ENCODE data around the gene KIAA0232.
"Not testable (repeated sequence)": the region's sequence is repeated elsewhere in the genome, so short reads cannot be mapped to it uniquely, and the experiment has no call there.

Gene KIAA0232

GRCh38 chr4:6812766-6813165 is 30.2 kb downstream of the KIAA0232 start:
- no peak overlapping the region for H3K4me3 ChIP-seq (ENCODE audit: low read length)
- no peaks in the 10 kb centered on the region for H3K27me3 ChIP-seq (ENCODE audit: insufficient read depth, low read length)
- H3K36me3 ChIP-seq (ENCODE audit: insufficient read depth, low read length): peaks cover 18% of the 10 kb centered on the region
- no peak overlapping the region for H2AFZ ChIP-seq (ENCODE audit: low read depth, low read length)
- no peaks in the 10 kb centered on the region for H3K4me1 ChIP-seq (ENCODE audit: insufficient read depth, low read length)
- H3K9me3 ChIP-seq (ENCODE audit: low read length): peaks cover 17% of the 10 kb centered on the region

- Histone ChIP-seq H2AFZ (ENCODE audit: low read depth, low read length) (no peak overlapping the region), H3K27me3 (ENCODE audit: insufficient read depth, low read length) (no peaks in the 10 kb centered on the region), H3K4me1 (ENCODE audit: insufficient read depth, low read length) (no peaks in the 10 kb centered on the region)
Observed at GRCh38 chr4:6813725-6814124, 31.2 kb downstream of the KIAA0232 start.

DNA sequence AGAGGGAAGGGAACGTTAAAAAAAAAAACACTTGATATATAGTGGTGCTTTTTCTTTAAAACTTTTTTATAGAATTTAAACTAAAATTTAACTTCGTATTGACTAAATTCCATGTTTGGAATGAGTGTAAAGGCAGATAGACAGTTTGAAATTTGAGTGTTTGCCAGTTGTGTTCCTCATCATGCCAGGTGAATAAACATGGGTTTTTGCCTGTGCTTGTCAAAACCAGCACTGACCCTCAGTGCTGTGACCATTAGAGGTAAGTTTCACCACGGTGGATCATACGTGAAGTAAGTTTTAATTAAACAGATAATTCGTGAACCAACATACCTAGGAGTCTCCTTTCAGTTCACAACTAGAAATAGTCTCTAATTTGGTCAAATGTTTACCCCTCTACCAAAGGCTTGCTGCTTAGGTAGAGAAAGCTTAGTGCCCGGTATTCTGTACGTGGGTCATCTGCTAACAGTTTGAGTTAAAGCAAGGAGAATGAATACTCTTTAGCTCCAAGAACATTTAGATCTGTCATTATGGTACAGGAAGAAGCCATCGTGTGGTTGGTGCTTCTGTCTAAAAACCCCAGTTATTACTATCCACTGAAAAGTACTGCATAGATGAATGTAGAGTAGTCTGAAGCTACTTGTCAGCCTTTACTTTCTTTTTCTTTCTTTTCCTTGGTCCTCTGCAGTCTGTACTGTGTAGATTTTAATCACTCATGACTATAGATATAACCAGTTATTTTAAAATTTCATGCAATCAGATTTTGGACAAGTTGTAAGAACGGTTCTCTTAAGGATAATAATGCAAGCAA is 32.7 kb downstream of the KIAA0232 start:
- no peaks in the 10 kb centered on the region for H3K4me1 ChIP-seq (ENCODE audit: insufficient read depth, low read length)
- peaks cover 19% of the 10 kb centered on the region for H3K36me3 ChIP-seq (ENCODE audit: insufficient read depth, low read length)
- no peaks in the 10 kb centered on the region for H3K27me3 ChIP-seq (ENCODE audit: insufficient read depth, low read length)
- H3K4me3 ChIP-seq (ENCODE audit: low read length): no peak overlapping the region
- peaks cover 26% of the 10 kb centered on the region for H3K9me3 ChIP-seq (ENCODE audit: low read length)
- no peak overlapping the region for H2AFZ ChIP-seq (ENCODE audit: low read depth, low read length)

More at GRCh38 chr4:6813725-6814124, 31.2 kb downstream of the KIAA0232 start:
- peaks cover 20% of the 10 kb centered on the region for H3K9me3 ChIP-seq (ENCODE audit: low read length)
- H3K36me3 ChIP-seq (ENCODE audit: insufficient read depth, low read length): peaks cover 21% of the 10 kb centered on the region
- no peak overlapping the region for H3K4me3 ChIP-seq (ENCODE audit: low read length)

- Histone ChIP-seq H3K27me3 (ENCODE audit: insufficient read depth, low read length) (no peaks in the 10 kb centered on the region), H3K4me3 (ENCODE audit: low read length) (no peak overlapping the region), H2AFZ (ENCODE audit: low read depth, low read length) (no peak overlapping the region), H3K36me3 (ENCODE audit: insufficient read depth, low read length) (peaks cover 14% of the 10 kb centered on the region), H3K4me1 (ENCODE audit: insufficient read depth, low read length) (no peaks in the 10 kb centered on the region), H3K9me3 (ENCODE audit: low read length) (peaks cover 24% of the 10 kb centered on the region)
Observed at GRCh38 chr4:6819295-6819694, 36.8 kb downstream of the KIAA0232 start.

DNA sequence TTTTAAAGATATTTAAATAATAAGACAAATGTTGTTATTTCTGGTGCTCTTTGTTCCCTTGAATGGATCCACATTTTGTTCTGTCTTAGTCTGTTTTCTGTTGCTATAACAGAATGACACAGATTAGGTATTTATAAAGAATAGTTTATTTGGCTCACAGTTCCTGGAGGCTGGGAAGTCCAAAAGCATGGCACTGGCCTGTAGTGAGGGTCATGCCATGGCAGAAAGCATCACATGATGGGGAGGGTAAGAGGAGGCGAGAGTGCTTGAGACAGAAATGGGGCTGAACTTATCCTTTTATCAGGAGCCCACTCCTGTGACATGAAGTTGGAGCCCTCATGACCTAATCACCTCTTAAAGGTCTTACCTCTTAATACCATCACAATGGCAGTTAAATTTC is 38.2 kb downstream of the KIAA0232 start:
- H3K27me3 ChIP-seq (ENCODE audit: insufficient read depth, low read length): no peaks in the 10 kb centered on the region
- H2AFZ ChIP-seq (ENCODE audit: low read depth, low read length): no peak overlapping the region
- H3K9me3 ChIP-seq (ENCODE audit: low read length): peaks cover 22% of the 10 kb centered on the region
- H3K36me3 ChIP-seq (ENCODE audit: insufficient read depth, low read length): peaks cover 21% of the 10 kb centered on the region
- H3K4me1 ChIP-seq (ENCODE audit: insufficient read depth, low read length): no peaks in the 10 kb centered on the region
- H3K4me3 ChIP-seq (ENCODE audit: low read length): no peak overlapping the region

DNA sequence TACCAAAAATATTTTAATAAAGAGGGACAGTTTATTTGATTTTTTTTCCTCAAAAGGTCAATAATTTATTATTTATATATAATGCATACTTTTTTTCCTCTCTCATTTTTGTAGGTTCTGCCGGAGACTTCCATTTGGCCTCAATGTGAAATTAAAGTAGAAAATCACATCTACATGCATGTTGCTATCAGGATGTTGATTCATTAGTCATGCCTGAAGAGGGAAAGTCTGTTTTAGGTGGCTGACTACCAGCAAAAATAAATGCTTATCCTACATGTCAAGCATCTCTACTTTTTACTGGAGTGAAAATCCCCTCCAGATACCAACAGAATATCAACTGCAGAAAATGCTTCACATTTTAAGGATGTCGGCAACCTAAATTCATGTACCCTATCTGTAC is 41.5 kb downstream of the KIAA0232 start:
- Histone ChIP-seq H3K4me3 (ENCODE audit: low read length) (no peak overlapping the region), H3K4me1 (ENCODE audit: insufficient read depth, low read length) (no peaks in the 10 kb centered on the region), H3K27me3 (ENCODE audit: insufficient read depth, low read length) (no peaks in the 10 kb centered on the region), H2AFZ (ENCODE audit: low read depth, low read length) (no peak overlapping the region), H3K36me3 (ENCODE audit: insufficient read depth, low read length) (peaks cover 35% of the 10 kb centered on the region), H3K9me3 (ENCODE audit: low read length) (peaks cover 13% of the 10 kb centered on the region)

DNA sequence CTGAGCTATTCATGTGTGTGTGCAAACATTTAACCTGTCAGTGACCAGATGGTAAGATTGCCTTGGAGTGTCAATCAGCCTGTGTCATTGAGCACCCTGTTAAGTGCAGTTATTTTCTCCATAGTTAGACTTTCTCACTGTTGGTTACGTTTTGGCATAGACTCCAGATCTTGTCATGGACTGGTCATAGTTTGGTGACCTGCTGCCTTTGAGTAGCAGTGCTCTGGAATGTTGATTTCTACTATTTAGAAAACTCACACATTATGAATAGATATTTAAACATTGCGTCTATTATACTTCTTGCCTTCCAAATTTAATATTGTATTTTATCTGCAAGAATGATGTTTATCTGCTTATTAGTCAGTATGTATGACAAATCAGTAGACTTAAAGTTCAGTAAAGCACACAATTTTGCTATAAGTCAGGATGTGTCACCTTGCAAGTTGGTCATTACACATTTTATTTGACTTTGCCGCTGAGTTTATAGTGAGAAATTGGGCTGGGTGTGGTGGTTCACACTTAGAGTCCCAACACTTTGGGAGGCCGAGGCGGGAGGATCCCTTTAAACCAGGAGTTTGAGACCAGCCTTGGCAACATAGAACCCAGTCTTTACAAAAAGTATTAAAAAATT is 42.4 kb downstream of the KIAA0232 start:
- peaks cover 43% of the 10 kb centered on the region for H3K36me3 ChIP-seq (ENCODE audit: insufficient read depth, low read length)
- no peak overlapping the region for H2AFZ ChIP-seq (ENCODE audit: low read depth, low read length)
- H3K27me3 ChIP-seq (ENCODE audit: insufficient read depth, low read length): no peaks in the 10 kb centered on the region
- H3K4me3 ChIP-seq (ENCODE audit: low read length): no peak overlapping the region
- peaks cover 7% of the 10 kb centered on the region for H3K9me3 ChIP-seq (ENCODE audit: low read length)
- H3K4me1 ChIP-seq (ENCODE audit: insufficient read depth, low read length): no peaks in the 10 kb centered on the region

DNA sequence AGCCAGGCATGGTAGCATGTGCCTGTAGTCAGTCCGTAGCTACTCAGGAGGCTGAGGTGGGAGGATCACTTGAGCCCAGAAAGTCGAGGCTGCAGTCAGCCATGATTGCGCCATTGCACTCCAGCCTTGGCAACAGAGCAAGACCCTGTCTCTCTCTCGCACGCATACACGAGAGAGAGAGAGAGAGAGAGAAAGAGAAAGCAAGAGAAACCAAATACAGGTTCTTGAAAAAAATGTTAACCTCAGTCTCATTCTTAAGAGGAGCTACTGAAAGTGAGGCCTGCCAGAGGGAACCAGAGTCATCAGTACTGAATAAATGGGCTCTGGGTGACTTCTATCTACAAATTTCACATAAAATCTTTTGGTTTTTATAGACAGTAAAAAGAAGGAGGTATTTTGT is 42.9 kb downstream of the KIAA0232 start:
- no peak overlapping the region for H2AFZ ChIP-seq (ENCODE audit: low read depth, low read length)
- H3K27me3 ChIP-seq (ENCODE audit: insufficient read depth, low read length): no peaks in the 10 kb centered on the region
- H3K9me3 ChIP-seq (ENCODE audit: low read length): peaks cover 4% of the 10 kb centered on the region
- H3K4me1 ChIP-seq (ENCODE audit: insufficient read depth, low read length): no peaks in the 10 kb centered on the region
- no peak overlapping the region for H3K4me3 ChIP-seq (ENCODE audit: low read length)
- peaks cover 47% of the 10 kb centered on the region for H3K36me3 ChIP-seq (ENCODE audit: insufficient read depth, low read length)

DNA sequence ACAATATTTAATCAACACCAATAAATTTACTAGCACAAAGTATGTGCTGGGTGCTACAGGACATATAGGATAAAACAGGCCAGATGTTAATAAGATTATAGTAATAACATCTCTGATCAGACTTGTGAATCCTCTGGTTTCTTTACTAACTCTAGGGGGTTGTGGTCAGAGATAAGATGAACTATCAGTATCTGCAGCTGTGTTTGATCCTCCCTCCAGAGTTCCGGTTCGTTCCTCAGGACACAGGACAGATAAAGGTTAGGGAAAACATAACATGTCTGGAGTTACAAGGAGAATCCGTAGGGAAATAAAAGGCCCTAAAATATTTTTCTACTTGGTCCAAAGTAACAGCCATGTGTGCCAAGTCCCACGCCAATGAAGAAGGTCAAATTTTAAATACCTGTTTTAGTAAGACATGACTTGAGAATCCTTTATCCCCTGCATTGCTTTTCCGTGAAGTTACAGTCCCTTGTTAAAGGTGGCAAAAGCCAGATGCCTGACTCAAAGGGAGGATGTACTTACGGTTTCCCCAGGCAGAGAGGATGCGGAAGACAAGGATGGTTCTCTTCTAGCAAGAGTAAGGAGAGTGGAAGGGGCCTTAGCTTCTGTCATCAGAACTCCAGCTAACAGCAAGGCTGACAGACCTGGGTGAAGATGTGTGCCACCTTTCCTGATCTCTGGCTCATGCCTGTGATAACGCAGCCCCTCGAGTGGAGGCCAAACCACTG is 44.4 kb downstream of the KIAA0232 start:
- Histone ChIP-seq H3K9me3 (ENCODE audit: low read length) (no peaks in the 10 kb centered on the region), H3K4me3 (ENCODE audit: low read length) (no peak overlapping the region), H3K27me3 (ENCODE audit: insufficient read depth, low read length) (no peaks in the 10 kb centered on the region), H3K36me3 (ENCODE audit: insufficient read depth, low read length) (peaks cover 56% of the 10 kb centered on the region), H2AFZ (ENCODE audit: low read depth, low read length) (no peak overlapping the region), H3K4me1 (ENCODE audit: insufficient read depth, low read length) (no peaks in the 10 kb centered on the region)

GRCh38 chr4:6829086-6829485 is 46.6 kb downstream of the KIAA0232 start:
- Histone ChIP-seq H3K9me3 (ENCODE audit: low read length) (no peaks in the 10 kb centered on the region), H3K27me3 (ENCODE audit: insufficient read depth, low read length) (no peaks in the 10 kb centered on the region), H3K4me3 (ENCODE audit: low read length) (no peak overlapping the region), H3K36me3 (ENCODE audit: insufficient read depth, low read length) (peaks cover 71% of the 10 kb centered on the region), H3K4me1 (ENCODE audit: insufficient read depth, low read length) (no peaks in the 10 kb centered on the region), H2AFZ (ENCODE audit: low read depth, low read length) (no peak overlapping the region)

GRCh38 chr4:6834867-6835266 is 52.3 kb downstream of the KIAA0232 start:
- peaks cover 47% of the 10 kb centered on the region for H3K36me3 ChIP-seq (ENCODE audit: insufficient read depth, low read length)

GRCh38 chr4:6835616-6836015 is 53.1 kb downstream of the KIAA0232 start:
- H3K9me3 ChIP-seq (ENCODE audit: low read length); H2AFZ ChIP-seq (ENCODE audit: low read depth, low read length); H3K27me3 ChIP-seq (ENCODE audit: insufficient read depth, low read length); H3K4me3 ChIP-seq (ENCODE audit: low read length): not testable (repeated sequence)
- H3K4me1 ChIP-seq (ENCODE audit: insufficient read depth, low read length): peaks cover 19% of the 10 kb centered on the region
- peaks cover 41% of the 10 kb centered on the region for H3K36me3 ChIP-seq (ENCODE audit: insufficient read depth, low read length)

More at GRCh38 chr4:6834867-6835266, 52.3 kb downstream of the KIAA0232 start:
- no peaks in the 10 kb centered on the region for H3K27me3 ChIP-seq (ENCODE audit: insufficient read depth, low read length)
- peaks cover 8% of the 10 kb centered on the region for H3K9me3 ChIP-seq (ENCODE audit: low read length)
- H3K4me3 ChIP-seq (ENCODE audit: low read length): no peak overlapping the region
- peaks cover 12% of the 10 kb centered on the region for H3K4me1 ChIP-seq (ENCODE audit: insufficient read depth, low read length)
- H2AFZ ChIP-seq (ENCODE audit: low read depth, low read length): no peak overlapping the region

DNA sequence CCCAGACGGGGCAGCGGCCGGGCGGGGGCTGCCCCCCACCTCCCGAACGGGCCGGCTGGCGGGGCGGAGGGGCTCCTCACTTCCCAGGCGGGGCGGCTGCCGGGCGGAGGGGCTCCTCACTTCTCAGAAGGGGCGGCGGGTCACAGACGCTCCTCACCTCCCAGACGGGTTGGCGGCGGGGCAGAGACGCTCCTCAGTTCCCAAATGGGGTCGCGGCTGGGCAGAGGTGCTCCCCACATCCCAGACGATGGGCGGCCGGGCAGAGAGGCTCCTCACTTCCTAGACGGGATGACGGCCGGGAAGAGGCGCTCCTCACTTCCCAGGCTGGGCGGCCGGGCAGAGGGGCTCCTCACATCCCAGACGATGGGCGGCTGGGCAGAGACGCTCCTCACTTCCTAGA is 54.6 kb downstream of the KIAA0232 start:
- not testable (repeated sequence) for H3K4me3 ChIP-seq (ENCODE audit: low read length); H3K27me3 ChIP-seq (ENCODE audit: insufficient read depth, low read length); H3K9me3 ChIP-seq (ENCODE audit: low read length); H2AFZ ChIP-seq (ENCODE audit: low read depth, low read length)
- Histone ChIP-seq H3K36me3 (ENCODE audit: insufficient read depth, low read length) (peaks cover 44% of the 10 kb centered on the region), H3K4me1 (ENCODE audit: insufficient read depth, low read length) (peaks cover 21% of the 10 kb centered on the region)

Data from neuron (in vitro differentiated cells).